ENCODE data around the gene PTPRG.

Gene PTPRG

GRCh38 chr3:62110443-62111225, 549.3 kb downstream of the PTPRG start:
- Histone ChIP-seq H3K36me3 (ENCODE audit: insufficient read depth, low read depth, low read length) (no peaks in the 10 kb centered on the region), H3K4me3 (ENCODE audit: low read length) (no peak overlapping the region), H3K27ac (ENCODE audit: low read length) (no peak overlapping the region), H3K9me3 (ENCODE audit: insufficient read depth, low read depth, low read length) (no peaks in the 10 kb centered on the region), H3K27me3 (ENCODE audit: insufficient read depth, low read length) (no peaks in the 10 kb centered on the region), H3K9ac (ENCODE audit: low read depth, low read length) (no peak overlapping the region), H3K4me1 (ENCODE audit: insufficient read depth, low read length) (no peaks in the 10 kb centered on the region)

- H3K27ac ChIP-seq (ENCODE audit: low read length): no peak overlapping the region
- no peaks in the 10 kb centered on the region for H3K9me3 ChIP-seq (ENCODE audit: insufficient read depth, low read depth, low read length)
- H3K4me1 ChIP-seq (ENCODE audit: insufficient read depth, low read length): no peaks in the 10 kb centered on the region
- no peaks in the 10 kb centered on the region for H3K27me3 ChIP-seq (ENCODE audit: insufficient read depth, low read length)
- no peak overlapping the region for H3K9ac ChIP-seq (ENCODE audit: low read depth, low read length)
- no peaks in the 10 kb centered on the region for H3K36me3 ChIP-seq (ENCODE audit: insufficient read depth, low read depth, low read length)
- H3K4me3 ChIP-seq (ENCODE audit: low read length): no peak overlapping the region
Observed at GRCh38 chr3:62113092-62113491, 551.7 kb downstream of the PTPRG start.

- Histone ChIP-seq H3K4me1 (ENCODE audit: insufficient read depth, low read length) (no peaks in the 10 kb centered on the region), H3K9me3 (ENCODE audit: insufficient read depth, low read depth, low read length) (no peaks in the 10 kb centered on the region), H3K9ac (ENCODE audit: low read depth, low read length) (no peak overlapping the region), H3K36me3 (ENCODE audit: insufficient read depth, low read depth, low read length) (no peaks in the 10 kb centered on the region), H3K4me3 (ENCODE audit: low read length) (no peak overlapping the region), H3K27ac (ENCODE audit: low read length) (no peak overlapping the region), H3K27me3 (ENCODE audit: insufficient read depth, low read length) (no peaks in the 10 kb centered on the region)
Observed at GRCh38 chr3:62114763-62115162, 553.4 kb downstream of the PTPRG start.

GRCh38 chr3:62117903-62118548, 556.7 kb downstream of the PTPRG start:
- Histone ChIP-seq H3K9ac (ENCODE audit: low read depth, low read length) (no peak overlapping the region), H3K4me3 (ENCODE audit: low read length) (no peak overlapping the region), H3K9me3 (ENCODE audit: insufficient read depth, low read depth, low read length) (no peaks in the 10 kb centered on the region), H3K36me3 (ENCODE audit: insufficient read depth, low read depth, low read length) (no peaks in the 10 kb centered on the region), H3K27ac (ENCODE audit: low read length) (no peak overlapping the region), H3K27me3 (ENCODE audit: insufficient read depth, low read length) (no peaks in the 10 kb centered on the region), H3K4me1 (ENCODE audit: insufficient read depth, low read length) (no peaks in the 10 kb centered on the region)

- Histone ChIP-seq H3K4me1 (ENCODE audit: insufficient read depth, low read length) (no peaks in the 10 kb centered on the region), H3K36me3 (ENCODE audit: insufficient read depth, low read depth, low read length) (no peaks in the 10 kb centered on the region), H3K27ac (ENCODE audit: low read length) (no peak overlapping the region), H3K27me3 (ENCODE audit: insufficient read depth, low read length) (no peaks in the 10 kb centered on the region), H3K4me3 (ENCODE audit: low read length) (no peak overlapping the region), H3K9me3 (ENCODE audit: insufficient read depth, low read depth, low read length) (no peaks in the 10 kb centered on the region), H3K9ac (ENCODE audit: low read depth, low read length) (no peak overlapping the region)
Observed at GRCh38 chr3:62119139-62119538, 557.8 kb downstream of the PTPRG start.

DNA sequence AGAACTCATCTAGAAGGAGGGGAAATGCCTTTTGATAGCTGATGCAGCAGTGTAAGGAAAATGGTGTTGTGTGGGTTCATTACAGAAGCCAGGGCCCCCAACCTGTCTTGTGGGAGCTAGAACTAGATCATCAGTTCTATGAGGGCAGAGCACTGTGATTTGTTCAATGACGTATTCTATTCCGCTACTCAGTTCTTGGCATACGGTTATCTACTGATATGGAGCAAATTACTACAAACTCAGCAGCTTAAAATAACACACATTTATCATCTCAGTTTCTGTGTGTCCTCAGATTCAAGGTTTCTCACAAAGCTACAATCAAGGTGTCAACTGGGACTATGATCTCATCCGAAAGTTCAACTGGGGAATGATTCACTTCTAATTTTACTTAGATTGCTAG, 561.4 kb downstream of the PTPRG start:
- H3K27ac ChIP-seq (ENCODE audit: low read length): no peak overlapping the region
- H3K9me3 ChIP-seq (ENCODE audit: insufficient read depth, low read depth, low read length): no peaks in the 10 kb centered on the region

GRCh38 chr3:62125380-62125779, 564.0 kb downstream of the PTPRG start:
- H3K9ac ChIP-seq (ENCODE audit: low read depth, low read length): no peak overlapping the region
- no peaks in the 10 kb centered on the region for H3K4me1 ChIP-seq (ENCODE audit: insufficient read depth, low read length)
- no peak overlapping the region for H3K27ac ChIP-seq (ENCODE audit: low read length)
- no peak overlapping the region for H3K4me3 ChIP-seq (ENCODE audit: low read length)
- no peaks in the 10 kb centered on the region for H3K27me3 ChIP-seq (ENCODE audit: insufficient read depth, low read length)
- H3K36me3 ChIP-seq (ENCODE audit: insufficient read depth, low read depth, low read length): no peaks in the 10 kb centered on the region
- H3K9me3 ChIP-seq (ENCODE audit: insufficient read depth, low read depth, low read length): no peaks in the 10 kb centered on the region

More for the DNA sequence above, 561.4 kb downstream of the PTPRG start:
- Histone ChIP-seq H3K9ac (ENCODE audit: low read depth, low read length) (no peak overlapping the region), H3K4me1 (ENCODE audit: insufficient read depth, low read length) (no peaks in the 10 kb centered on the region), H3K27me3 (ENCODE audit: insufficient read depth, low read length) (no peaks in the 10 kb centered on the region), H3K4me3 (ENCODE audit: low read length) (no peak overlapping the region), H3K36me3 (ENCODE audit: insufficient read depth, low read depth, low read length) (no peaks in the 10 kb centered on the region)

DNA sequence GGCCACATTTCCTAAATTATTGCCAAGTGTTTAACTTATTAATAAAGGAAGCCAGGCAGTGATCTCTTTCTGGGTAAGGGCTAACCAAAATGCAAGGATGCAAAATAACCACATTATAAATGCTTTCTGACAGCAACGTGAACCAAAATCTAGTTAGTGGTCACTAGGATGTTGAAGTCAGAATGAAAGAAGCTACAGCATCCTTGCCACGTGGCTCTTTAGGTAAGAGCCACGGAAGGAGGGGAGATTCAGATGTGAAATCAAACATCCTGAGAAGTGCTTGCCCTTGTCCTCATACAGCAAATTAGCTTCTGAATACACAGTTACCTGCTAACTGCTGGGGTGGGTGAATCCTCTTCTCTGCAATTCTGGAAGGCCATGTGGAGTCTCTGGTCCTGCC, 565.7 kb downstream of the PTPRG start:
- Histone ChIP-seq H3K9ac (ENCODE audit: low read depth, low read length) (no peak overlapping the region), H3K36me3 (ENCODE audit: insufficient read depth, low read depth, low read length) (no peaks in the 10 kb centered on the region), H3K4me1 (ENCODE audit: insufficient read depth, low read length) (no peaks in the 10 kb centered on the region), H3K27me3 (ENCODE audit: insufficient read depth, low read length) (no peaks in the 10 kb centered on the region), H3K9me3 (ENCODE audit: insufficient read depth, low read depth, low read length) (no peaks in the 10 kb centered on the region), H3K27ac (ENCODE audit: low read length) (no peak overlapping the region), H3K4me3 (ENCODE audit: low read length) (no peak overlapping the region)

- H3K9ac ChIP-seq (ENCODE audit: low read depth, low read length): no peak overlapping the region
- no peaks in the 10 kb centered on the region for H3K27me3 ChIP-seq (ENCODE audit: insufficient read depth, low read length)
- H3K9me3 ChIP-seq (ENCODE audit: insufficient read depth, low read depth, low read length): no peaks in the 10 kb centered on the region
- no peak overlapping the region for H3K4me3 ChIP-seq (ENCODE audit: low read length)
- no peak overlapping the region for H3K27ac ChIP-seq (ENCODE audit: low read length)
- no peaks in the 10 kb centered on the region for H3K4me1 ChIP-seq (ENCODE audit: insufficient read depth, low read length)
- H3K36me3 ChIP-seq (ENCODE audit: insufficient read depth, low read depth, low read length): peaks cover 3% of the 10 kb centered on the region; the same call in 1 of the 2 replicates
Observed at GRCh38 chr3:62128051-62128450, 566.7 kb downstream of the PTPRG start.

- H3K36me3 ChIP-seq (ENCODE audit: insufficient read depth, low read depth, low read length): peaks cover 3% of the 10 kb centered on the region; the same call in 1 of the 2 replicates
- no peak overlapping the region for H3K4me3 ChIP-seq (ENCODE audit: low read length)
- no peaks in the 10 kb centered on the region for H3K4me1 ChIP-seq (ENCODE audit: insufficient read depth, low read length)
- no peak overlapping the region for H3K27ac ChIP-seq (ENCODE audit: low read length)
- no peak overlapping the region for H3K9ac ChIP-seq (ENCODE audit: low read depth, low read length)
- H3K9me3 ChIP-seq (ENCODE audit: insufficient read depth, low read depth, low read length): no peaks in the 10 kb centered on the region
- no peaks in the 10 kb centered on the region for H3K27me3 ChIP-seq (ENCODE audit: insufficient read depth, low read length)
Observed at GRCh38 chr3:62128681-62129080, 567.3 kb downstream of the PTPRG start.

DNA sequence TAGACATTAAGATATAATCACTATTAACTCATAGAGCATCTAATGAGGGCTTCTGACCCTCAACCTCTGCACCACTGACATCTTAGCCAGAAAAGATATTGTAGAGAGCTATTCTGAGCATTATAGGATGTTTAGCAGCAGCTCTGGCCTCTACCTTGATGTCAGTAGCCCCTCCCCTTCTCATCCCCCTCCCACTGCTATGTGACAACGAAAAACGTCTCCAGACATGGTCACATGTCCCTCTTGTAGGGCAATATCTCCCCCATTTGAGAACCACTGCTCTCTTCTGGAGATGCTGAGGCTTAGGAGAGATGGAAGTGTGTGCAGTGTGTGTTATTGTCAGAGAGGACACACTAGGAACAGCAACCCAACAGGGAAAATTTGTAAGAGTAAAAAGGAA, 569.7 kb downstream of the PTPRG start:
- Histone ChIP-seq H3K9me3 (ENCODE audit: insufficient read depth, low read depth, low read length) (no peaks in the 10 kb centered on the region), H3K4me3 (ENCODE audit: low read length) (no peak overlapping the region), H3K9ac (ENCODE audit: low read depth, low read length) (no peak overlapping the region), H3K36me3 (ENCODE audit: insufficient read depth, low read depth, low read length) (peaks cover 3% of the 10 kb centered on the region; the same call in 1 of the 2 replicates), H3K4me1 (ENCODE audit: insufficient read depth, low read length) (no peaks in the 10 kb centered on the region), H3K27ac (ENCODE audit: low read length) (no peak overlapping the region), H3K27me3 (ENCODE audit: insufficient read depth, low read length) (no peaks in the 10 kb centered on the region)

- no peaks in the 10 kb centered on the region for H3K4me1 ChIP-seq (ENCODE audit: insufficient read depth, low read length)
- peaks cover 3% of the 10 kb centered on the region; the same call in 1 of the 2 replicates for H3K36me3 ChIP-seq (ENCODE audit: insufficient read depth, low read depth, low read length)
- no peaks in the 10 kb centered on the region for H3K9me3 ChIP-seq (ENCODE audit: insufficient read depth, low read depth, low read length)
- no peak overlapping the region for H3K4me3 ChIP-seq (ENCODE audit: low read length)
- H3K27ac ChIP-seq (ENCODE audit: low read length): no peak overlapping the region
- H3K9ac ChIP-seq (ENCODE audit: low read depth, low read length): no peak overlapping the region
- H3K27me3 ChIP-seq (ENCODE audit: insufficient read depth, low read length): no peaks in the 10 kb centered on the region
Observed at GRCh38 chr3:62131620-62132019, 570.2 kb downstream of the PTPRG start.

Measured in iPS-20b (cell line).